HG02759 (cell line): ENCODE data around the gene XXYLT1.

Source experiments
- ATAC-seq: cut with Tn5 transposase; IDR thresholded peaks from one replicate; pipeline ENCODE4 v1.9.1; 2021; ENCODE audit warnings: mild to moderate bottlenecking, moderate library complexity; ENCODE audit not compliant: unreplicated experiment

XXYLT1 gene

DNA sequence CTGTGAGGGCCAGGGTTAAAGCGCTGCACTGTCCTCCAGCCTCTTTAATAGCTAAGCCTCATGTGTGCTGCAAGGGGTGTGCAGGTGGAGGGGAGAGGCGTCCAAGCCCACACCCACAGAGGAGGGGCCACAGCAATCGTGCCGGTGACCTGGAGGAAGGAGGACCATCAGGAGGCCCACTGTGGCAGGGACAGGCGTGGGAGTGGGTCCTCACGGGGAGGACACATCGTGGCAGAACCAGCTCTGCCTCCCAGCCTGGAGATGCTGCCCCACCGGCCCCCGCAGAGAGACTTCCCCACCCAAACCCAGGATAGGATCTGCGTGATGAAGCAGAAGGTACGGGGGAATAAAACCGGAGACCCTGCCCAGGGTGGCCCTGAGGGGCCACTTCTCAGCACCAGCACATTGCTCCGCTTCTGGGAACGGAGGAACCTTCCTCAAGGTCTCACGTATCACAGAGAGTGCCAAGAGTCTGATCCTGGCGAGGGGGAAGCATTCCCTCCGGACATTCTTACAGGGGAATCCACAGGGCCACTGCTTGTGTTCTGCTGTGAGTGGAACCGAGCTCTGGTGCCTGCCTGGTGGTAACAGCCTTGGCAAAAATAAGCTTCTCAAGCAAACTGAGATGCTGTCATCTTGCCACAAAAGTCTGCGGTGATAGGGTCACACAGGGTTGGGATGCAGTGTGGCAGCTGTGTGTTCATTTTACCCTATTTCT is 199.8 kb downstream of the XXYLT1 start:
- no peak for ATAC-seq

- no peak for ATAC-seq
Observed at GRCh38 chr3:195070336-195070735, 200.6 kb downstream of the XXYLT1 start.

GRCh38 chr3:195069501-195070251 is 201.3 kb downstream of the XXYLT1 start:
- ATAC-seq, result no peak

DNA sequence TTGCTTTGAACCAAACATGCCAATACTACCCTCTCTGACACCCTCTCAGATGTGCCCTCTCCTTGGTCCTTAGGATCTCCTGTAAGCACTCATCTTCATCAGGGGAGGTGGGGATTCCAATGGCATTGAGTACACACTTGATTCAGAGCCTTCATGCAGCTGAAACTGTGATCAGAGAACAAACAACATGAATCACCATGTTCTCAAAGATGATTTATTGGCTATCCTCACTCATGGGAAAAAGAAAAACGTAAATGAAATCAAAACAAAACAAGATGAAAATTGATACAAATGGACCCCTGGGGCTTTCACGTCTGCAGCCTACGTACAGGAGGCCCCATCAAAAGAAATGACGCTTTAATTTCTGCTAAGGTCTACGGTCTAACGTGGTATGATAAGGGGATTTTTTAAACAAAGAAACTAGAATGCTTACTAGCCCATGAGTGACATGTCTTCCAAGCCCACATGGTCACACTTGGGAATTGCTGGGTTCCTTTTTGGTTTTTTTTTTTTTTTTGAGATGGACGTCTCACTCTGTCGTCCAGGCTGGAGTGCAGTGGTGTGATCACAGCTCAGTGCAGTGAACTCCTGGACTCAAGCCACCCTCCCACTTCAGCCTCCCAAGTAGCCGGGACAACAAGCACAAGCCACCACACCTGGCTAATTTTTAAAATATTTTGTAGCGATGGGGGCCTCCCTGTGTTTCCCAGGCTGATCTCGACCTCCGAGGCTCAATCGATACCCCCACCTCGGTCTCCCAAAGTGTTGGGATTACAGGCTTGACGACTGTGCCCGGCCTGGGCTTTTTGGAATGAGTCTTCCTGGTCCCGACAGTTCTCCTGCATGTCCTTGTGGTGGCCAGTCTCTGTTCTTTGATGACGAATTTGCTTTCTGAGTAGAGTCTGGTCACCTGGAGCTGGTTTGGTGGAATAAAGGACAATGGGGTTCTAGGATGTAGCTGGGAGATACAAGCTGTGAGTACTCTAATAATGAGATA is 202.6 kb downstream of the XXYLT1 start:
- ATAC-seq, result no peak

DNA sequence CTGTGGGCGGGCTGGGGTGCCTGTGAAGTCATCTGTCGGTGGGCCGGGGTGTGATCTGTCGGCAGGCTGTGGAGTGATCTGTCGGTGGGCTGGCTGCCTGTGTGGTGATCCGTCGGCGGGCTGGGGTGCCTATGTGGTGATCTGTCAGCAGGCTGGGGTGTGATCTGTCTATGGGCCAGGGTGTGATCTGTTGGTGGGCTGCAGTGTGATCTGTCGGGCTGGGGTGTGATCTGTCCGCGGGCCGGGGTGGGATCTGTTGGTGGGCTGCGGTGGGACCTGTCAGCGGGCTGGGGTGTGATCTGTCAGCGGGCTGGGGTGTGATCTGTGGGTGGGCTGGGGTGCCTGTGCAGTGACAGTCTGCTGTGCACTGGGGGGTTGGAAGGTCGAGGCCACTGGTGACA is 204.5 kb downstream of the XXYLT1 start:
- no peak for ATAC-seq

GRCh38 chr3:195065864-195066185 is 205.1 kb downstream of the XXYLT1 start:
- no peak for ATAC-seq

DNA sequence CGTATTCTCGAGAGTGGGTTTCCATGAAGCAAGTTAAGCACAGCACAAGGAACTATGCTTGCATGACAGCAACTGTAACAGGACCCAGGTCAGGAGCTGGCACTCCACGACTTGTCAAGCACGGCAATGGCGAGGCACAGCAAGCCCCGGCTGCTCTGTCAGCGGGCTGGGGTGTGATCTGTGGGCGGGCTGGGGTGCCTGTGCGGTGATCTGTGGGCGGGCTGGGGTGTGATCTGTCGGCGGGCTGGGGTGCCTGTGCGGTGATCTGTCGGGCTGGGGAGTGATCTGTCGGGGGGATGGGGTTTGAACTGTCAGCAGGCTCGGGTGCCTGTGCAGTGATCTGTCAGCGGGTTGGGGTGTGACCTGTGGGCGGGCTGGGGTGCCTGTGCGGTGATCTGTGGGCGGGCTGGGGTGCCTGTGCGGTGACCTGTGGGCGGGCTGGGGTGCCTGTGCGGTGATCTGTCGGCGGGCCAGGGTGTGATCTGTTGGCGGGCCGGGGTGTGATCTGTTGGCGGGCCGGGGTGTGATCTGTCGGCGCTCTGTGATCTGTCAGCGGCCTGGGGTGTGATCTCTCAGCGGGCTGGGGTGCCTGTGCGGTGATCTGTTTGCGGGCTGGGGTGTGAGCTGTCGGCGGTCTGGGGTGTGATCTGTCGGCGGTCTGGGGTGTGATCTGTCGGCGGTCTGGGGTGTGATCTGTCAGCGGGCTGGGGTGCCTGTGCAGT is 205.7 kb downstream of the XXYLT1 start:
- no peak for ATAC-seq

DNA sequence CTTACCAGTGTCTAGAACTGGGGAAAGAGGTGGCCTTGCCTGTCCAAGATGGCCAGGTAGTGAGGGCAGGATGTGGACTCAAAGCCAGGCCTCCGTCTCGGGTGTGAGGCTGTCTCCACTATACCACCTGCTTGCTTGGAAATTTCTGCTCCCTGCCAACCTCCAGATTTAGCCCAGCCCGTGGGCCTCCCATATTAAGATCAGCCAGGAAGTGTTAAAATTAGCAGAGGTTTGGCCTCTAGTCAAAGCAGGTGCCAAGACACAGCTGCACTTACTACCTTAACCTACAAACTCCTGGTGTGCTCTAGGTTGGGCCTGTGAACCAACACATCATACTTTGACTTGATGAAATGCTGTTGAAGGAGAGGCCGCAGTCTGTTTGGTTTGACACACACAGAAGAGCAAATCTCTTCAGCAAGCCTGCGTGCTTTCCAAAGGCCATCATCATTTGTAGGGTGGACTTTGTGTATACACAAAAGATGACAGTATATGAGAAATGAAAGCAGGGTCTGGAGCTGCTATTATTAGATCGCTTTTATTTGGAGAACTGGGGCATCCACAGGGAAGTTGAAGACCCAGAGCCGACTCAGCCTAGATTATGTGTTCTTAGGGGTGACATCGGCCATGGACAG is 206.5 kb downstream of the XXYLT1 start:
- no peak for ATAC-seq

GRCh38 chr3:195063581-195064193 is 207.3 kb downstream of the XXYLT1 start:
- ATAC-seq, result no peak

- ATAC-seq, result no peak
Observed at GRCh38 chr3:195062866-195063540, 208.0 kb downstream of the XXYLT1 start.

DNA sequence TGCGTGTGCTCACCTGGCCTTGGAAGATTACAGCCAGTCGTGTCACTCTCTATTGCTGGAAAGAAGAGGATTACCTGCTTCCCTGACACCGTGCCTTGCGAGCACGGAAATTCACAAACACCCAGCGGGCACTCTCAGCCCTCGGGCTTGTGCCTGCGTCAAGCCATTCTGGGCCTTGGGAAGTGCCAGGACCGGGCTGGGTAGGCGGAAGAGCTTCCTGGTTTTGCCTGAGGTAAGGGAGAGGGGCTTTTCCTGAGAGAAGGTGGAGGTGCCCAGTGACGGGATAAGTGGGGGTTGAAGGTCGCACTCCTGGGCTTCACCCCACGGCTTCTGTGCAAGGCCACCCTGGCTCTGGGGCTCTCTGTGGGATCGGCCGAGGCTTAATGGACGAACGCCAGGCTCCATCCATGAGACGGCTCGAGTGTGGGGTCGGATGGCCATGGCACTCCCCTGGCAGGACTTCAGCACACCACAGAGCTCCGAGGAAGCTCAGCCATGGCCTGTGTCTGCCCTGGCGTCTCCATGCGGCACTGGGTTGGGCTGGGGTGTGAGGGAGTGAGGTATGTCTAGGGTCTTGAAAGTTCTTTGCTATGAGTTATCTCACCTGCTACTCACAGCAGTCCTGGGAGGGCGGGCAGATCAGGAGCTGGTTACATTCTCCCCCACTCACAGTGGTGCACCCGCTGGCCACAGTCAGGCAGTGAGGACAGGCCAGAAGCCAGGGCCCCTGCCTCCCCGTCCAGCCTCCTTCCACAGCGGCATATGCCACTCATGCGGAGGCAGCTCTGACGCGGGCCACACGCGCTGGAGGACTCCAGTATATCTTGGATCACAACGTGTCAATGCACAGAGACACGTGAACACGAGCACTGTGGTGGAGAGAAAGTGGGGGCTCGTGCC is 209.0 kb downstream of the XXYLT1 start:
- no peak for ATAC-seq

- ATAC-seq, result no peak
Observed at GRCh38 chr3:195060531-195061291, 210.2 kb downstream of the XXYLT1 start.

- no peak for ATAC-seq
Observed at GRCh38 chr3:195060217-195060481, 210.8 kb downstream of the XXYLT1 start.

DNA sequence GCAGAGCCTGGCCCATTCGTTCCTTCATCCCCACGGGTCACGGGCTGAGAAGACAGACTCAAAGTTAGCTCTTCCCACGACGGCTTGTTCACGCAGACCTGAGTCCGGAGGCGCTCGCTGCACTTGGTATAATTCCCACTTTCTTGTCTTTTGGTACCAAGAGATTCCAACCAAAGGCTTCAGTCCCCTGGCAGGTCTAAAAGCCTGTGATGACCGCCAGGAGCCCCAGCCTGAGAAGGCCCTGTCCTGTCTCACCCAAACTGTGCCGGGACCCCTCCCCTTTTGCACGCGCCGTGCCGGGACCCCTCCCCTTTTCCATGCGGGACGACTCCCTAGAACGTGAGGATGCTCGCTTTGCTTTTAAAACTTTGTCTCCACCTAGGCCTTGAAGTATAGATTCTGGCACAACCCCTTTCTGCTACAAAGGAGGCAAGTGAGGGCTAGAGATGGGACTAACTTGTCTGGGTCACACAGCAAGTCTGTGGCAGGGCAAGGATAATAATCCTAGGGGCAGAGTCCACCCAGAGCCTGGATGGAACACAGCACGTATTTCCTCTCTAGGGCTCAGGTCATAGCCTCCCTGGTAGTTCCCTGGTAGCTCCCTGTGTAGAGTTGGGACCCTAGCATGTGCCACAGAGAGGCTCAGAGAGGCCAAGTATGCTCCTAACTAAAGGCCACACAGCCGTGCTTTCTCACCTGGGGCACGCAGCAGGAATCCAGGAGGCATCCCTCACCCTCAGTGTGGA is 211.3 kb downstream of the XXYLT1 start:
- ATAC-seq, result no peak

GRCh38 chr3:195059006-195059350 is 212.0 kb downstream of the XXYLT1 start:
- ATAC-seq, result no peak

DNA sequence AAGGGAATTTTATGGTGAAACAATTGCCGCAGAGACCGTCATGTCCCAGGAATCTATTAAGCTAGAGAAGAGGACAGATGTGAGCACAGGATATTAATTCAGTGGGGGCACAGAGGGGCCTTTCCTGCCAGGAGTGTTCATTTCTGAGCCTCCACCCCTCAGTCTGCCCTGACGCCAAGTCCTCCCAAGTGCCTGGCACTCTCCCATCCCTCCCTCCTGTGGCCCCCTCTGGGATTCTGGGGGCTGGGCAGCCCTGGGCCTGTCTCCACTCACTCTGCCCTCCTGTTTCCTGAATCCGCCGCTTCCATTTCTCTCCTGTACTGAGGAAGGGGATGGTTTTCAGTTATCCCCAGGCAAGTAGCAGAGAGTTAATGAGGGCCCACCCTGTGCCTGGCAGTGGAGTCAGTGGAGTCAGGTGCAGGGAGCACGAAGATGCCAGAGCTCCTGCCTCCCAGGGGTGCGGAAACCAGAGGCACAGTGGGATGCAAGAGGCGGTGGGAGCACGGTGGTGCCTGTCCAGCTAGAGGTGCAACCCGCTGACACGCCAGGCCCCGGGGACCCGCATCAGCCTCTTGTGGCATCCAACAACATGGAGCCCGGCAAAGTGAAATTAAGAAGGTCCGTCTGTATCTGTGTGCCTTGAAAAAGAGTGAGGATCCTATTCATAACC is 212.5 kb downstream of the XXYLT1 start:
- no peak for ATAC-seq

DNA sequence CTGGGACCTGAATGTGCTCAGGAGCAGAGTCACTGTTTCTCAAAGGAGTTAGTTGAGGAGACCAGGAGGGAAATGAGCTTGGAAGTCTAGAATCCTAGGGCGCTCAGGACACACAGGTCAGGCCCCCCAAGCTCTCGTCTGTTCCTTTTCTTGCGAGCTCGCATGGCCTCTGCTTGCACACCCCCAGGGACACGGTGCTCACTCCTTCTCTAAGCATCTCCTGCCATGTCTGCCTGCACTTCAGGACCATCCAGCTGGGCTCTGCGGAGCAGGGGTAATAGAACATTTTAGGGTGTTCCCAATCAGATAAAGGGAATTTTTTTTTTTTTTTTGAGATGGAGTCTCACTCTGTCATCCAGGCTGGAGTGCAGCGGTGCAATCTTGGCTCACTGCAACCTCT is 213.2 kb downstream of the XXYLT1 start:
- ATAC-seq, result no peak
